ENCODE results near the gene TWIST2.

GRCh38 chr2:238941262-238941792 lies 93.4 kb downstream of the TWIST2 start:
- no peak for TF ChIP-seq CTCF (IDR thresholded peaks at IDR 0.05; ENCODE audit: poor library complexity, severe bottlenecking)
- TF ChIP-seq EP300 (conservative IDR thresholded peaks at IDR 0.05; ENCODE audit: poor library complexity, severe bottlenecking): no peak
- no peak for TF ChIP-seq RAD21 (conservative IDR thresholded peaks at IDR 0.05)

Measured in neural cell (in vitro differentiated cells).